ENCODE results near the gene NPM1. TPM values are rescaled to one million over a fixed set of nuclear protein-coding genes. Genes with fewer than 3 reads are reported as not detected.

Gene NPM1
- total RNA-seq, 2 donors from 2014 or later, result 1,005 to 1,022 TPM

Other genes with a start within 250 kb of the NPM1 start
- not detected for gene TLX3, start 78.6 kb upstream of the NPM1 start, total RNA-seq
- gene FGF18, start 31.8 kb downstream of the NPM1 start, total RNA-seq, result under 1 TPM; 0.44 to 0.50 TPM